Umbilical cord (tissue), 2 donors: Measurements from ENCODE around the gene ADAMTS7. TPM values are rescaled to one million over a fixed set of nuclear protein-coding genes. Genes with fewer than 3 reads are reported as not detected.
"Not testable (repeated sequence)": the region's sequence is repeated elsewhere in the genome, so short reads cannot be mapped to it uniquely, and the experiment has no call there.

Experiments
- DNase-seq: peaks from one replicate; pipeline ENCODE4 v3.0.0-alpha.2; 2015; ENCODE audit warnings: low spot score
- total RNA-seq: library from RNA; depleted of rRNA; stranded (reverse); fragments of >200 nt; gene quantifications from one replicate; pipeline ENCODE4 v1.2.3, GENCODE V29; 2014; ENCODE audit warnings: low replicate concordance; ENCODE audit not compliant: insufficient read depth

Gene ADAMTS7
- total RNA-seq: 2.4 TPM

GRCh38 chr15:78811124-78811824, at the start of gene ADAMTS7:
ADAMTS7 (minus strand) TSS chr15:78811464; CDS start chr15:78811220, 244 bp downstream.
- peak; percentile 54 for DNase-seq

GRCh38 chr15:78859971-78860719, 48.9 kb upstream of the ADAMTS7 start:
- DNase-seq: peak; percentile 82

GRCh38 chr15:78855746-78856145, 44.5 kb upstream of the ADAMTS7 start:
- no peak for DNase-seq

- DNase-seq: no peak
Measured at GRCh38 chr15:78854833-78855372, 43.6 kb upstream of the ADAMTS7 start.

GRCh38 chr15:78853500-78853899, 42.2 kb upstream of the ADAMTS7 start:
- no peak for DNase-seq

GRCh38 chr15:78850941-78851755, 39.9 kb upstream of the ADAMTS7 start:
- no peak for DNase-seq

- DNase-seq: no peak
Measured at GRCh38 chr15:78850352-78850751, 39.1 kb upstream of the ADAMTS7 start.

- not testable (repeated sequence) for DNase-seq
Measured at GRCh38 chr15:78847387-78847906, 36.2 kb upstream of the ADAMTS7 start.

GRCh38 chr15:78846906-78847305, 35.6 kb upstream of the ADAMTS7 start:
- not testable (repeated sequence) for DNase-seq

GRCh38 chr15:78842519-78842918, 31.3 kb upstream of the ADAMTS7 start:
- DNase-seq: no peak

GRCh38 chr15:78841891-78842290, 30.6 kb upstream of the ADAMTS7 start:
- no peak for DNase-seq

GRCh38 chr15:78841376-78841706, 30.1 kb upstream of the ADAMTS7 start:
- DNase-seq: no peak

- DNase-seq: peak; percentile 48
Measured at GRCh38 chr15:78840661-78841375, 29.6 kb upstream of the ADAMTS7 start.

GRCh38 chr15:78839151-78839550, 27.9 kb upstream of the ADAMTS7 start:
- not testable (repeated sequence) for DNase-seq

- DNase-seq: peak; percentile 45
Measured at GRCh38 chr15:78838489-78838888, 27.2 kb upstream of the ADAMTS7 start.

GRCh38 chr15:78837543-78837942, 26.3 kb upstream of the ADAMTS7 start:
- no peak for DNase-seq

- DNase-seq: no peak
Measured at GRCh38 chr15:78837131-78837530, 25.9 kb upstream of the ADAMTS7 start.

- no peak for DNase-seq
Measured at GRCh38 chr15:78836333-78836732, 25.1 kb upstream of the ADAMTS7 start.

- DNase-seq: no peak
Measured at GRCh38 chr15:78831229-78832207, 20.3 kb upstream of the ADAMTS7 start.
